SH-SY5Y (cell line): ENCODE results near the gene FAM177A1.

Source experiments
- GATA2 ChIP-seq: IDR thresholded peaks from 2 replicates; pipeline ENCODE4 v1.6.1; 2011; ENCODE audit warnings: mild to moderate bottlenecking, low read depth, low read length
- GATA3 ChIP-seq: IDR thresholded peaks from 2 replicates; pipeline ENCODE4 v1.6.1; 2011; ENCODE audit warnings: low read depth, mild to moderate bottlenecking, low read length, moderate library complexity

The FAM177A1 gene

DNA sequence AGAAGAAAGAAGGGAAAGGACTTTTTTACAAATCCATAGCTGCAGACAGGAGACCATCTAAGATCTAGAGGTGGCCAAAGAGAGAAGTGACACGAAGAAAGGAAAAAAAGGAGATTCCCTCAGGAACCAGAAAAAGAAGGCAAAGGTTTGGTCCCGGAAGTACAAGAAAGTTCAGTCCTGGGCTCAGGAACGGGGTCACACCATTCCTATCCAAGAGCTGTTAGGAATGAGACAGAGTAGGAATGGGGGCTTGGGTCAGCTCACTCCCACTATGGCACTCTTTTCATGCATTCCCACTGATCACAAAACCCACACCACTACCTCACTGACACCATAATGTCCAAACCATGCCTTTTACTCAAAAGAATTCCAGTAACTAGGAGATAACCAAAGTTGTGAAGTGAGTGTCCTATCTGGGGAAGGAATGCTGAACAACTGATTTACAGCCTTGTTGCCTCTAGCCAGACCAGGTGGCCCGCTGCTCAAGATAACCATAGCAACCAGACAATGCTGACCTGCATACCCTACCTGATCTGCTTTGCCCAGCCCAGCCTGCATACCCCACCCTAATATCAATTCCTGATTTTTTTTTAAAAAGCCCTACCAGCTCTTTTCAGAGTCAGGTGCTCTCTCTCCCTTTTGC lies 67.4 kb downstream of the FAM177A1 start:
- TF ChIP-seq GATA2 (no peak), GATA3 (no peak)

DNA sequence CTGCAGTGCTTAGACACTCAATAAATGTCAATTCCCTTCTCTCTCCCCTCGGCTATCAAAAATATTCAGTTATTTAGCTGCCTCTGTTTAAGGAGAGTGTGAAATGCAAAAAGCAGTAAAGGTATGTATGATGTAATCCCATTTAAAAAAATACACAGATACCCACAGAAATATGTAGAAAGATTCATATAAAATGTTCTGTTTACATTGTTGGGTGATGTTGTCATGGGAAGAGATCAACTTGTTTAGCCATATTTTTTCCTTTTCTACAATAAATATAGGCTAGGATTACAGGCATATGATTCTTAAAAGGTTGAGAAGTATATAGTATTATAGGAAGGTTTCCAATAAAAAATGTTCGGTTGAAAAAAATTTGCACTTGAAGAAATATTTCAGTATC lies 68.0 kb downstream of the FAM177A1 start:
- no peak for TF ChIP-seq GATA2
- TF ChIP-seq GATA3: no peak

DNA sequence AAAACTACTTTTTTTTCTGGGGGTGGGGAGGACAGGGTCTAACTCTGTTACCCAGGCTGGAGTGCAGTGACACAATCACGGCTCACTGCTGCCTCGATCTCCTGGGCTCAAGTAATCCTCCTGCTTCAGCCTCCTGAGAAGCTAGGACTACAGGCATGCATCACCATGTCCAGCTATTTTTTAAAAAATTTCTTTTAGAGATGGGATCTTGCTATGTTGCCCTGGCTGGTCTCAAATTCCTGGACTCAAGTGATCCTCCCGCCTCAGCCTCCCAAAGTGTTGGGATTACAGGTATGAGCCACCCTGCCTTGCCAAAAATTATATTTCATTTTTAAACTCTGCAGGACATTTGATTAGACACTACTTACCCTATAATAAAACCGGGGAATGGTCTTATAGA lies 70.2 kb downstream of the FAM177A1 start:
- TF ChIP-seq GATA3: no peak
- no peak for TF ChIP-seq GATA2

GRCh38 chr14:35117112-35117511 lies 71.0 kb downstream of the FAM177A1 start:
- TF ChIP-seq GATA3 (no peak), GATA2 (no peak)

DNA sequence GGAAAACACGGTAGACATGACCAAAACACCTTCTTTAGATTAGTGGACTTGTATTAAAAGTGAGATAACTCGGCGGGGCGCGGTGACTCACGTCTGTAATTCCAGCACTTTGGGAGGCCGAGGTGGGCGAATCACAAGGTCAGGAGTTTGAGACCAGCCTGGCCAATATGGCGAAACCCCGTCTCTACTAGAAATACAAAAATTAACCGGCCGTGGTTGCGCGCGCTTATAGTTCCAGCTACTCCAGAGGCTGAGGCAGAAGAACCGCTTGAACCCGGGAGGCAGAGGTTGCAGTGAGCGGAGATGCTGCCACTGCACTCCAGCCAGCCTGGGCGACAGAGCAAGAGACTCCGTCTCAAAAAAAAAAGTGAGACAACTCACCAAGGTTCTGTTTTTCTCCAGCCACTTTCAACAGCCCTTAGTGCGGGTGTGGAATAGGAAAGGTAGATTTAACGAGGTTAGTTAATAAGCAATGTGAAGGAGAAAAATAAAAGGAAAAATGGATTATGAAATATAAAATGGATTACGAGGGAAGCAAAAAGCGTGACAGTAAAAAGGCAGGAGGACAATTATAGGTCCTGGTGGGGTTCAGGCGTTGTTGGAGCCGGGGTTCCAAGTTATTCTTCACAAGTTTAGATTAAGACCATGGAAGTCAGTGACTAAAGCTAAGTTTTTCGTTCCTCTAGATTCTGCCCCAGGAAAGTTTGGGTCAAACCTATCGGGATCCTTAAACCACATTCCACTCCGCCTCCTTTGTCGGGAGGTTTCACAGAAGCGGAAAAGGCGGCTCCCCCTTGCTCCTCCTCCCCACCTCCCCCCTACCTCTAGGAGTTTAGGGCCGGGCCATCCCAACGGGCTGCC lies 75.2 kb downstream of the FAM177A1 start:
- TF ChIP-seq GATA2: no peak
- no peak for TF ChIP-seq GATA3

DNA sequence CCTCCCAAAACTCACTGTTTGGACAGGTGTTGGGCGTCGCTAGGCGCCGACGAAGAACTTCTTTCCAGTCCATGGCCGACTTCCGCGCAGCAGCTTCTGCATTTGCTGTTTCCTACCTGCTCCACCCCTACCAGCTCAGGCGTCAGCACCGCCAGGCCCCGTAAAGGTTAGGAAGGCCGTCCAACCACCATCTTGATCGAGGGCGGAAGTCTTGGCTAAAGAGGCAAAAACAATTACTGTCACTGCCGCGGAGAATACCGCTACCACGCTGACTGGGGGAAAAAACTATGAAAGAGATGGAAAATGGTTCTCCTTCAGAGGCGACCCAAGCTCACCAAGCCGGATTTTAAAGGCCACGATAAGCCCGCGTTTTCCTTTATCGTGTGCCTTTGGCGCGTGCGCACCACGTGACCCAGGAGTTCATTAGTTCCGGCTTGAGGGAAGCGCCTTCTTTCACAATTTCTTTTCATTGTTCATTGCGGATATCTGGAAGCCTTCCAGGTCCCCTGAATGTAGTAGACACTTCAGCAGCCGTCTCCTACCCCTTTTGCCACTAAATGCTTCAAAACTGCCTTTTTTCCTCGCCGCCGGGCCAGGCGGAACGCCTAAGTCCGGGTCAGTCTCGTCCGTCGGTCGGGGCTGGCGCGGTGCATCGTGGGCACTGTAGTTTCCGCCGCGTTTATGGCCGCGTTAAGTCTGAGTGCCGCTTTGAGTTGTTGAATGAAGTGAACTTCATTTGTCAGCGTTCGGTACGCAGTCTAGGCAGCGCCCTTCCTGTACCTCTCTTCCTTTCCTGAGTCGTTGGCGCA lies 76.0 kb downstream of the FAM177A1 start, which contains the start of the genes PPP2R3C and PRORP:
Gene PPP2R3C, minus strand, starts transcription at position 104 of the 809 bp plus-strand sequence. Its CDS starts 31 bp downstream, at position 73.
Gene PRORP, plus strand, starts transcription at position 666 of the 809 bp plus-strand sequence. CDS start 694 bp downstream, outside the sequence.
- TF ChIP-seq GATA2 (peak; percentile 49), GATA3 (no peak)

- TF ChIP-seq GATA3 (no peak), GATA2 (peak; percentile 21; the same call in 1 of the 2 replicates)
Observed at GRCh38 chr14:35122696-35123387, 76.8 kb downstream of the FAM177A1 start.

DNA sequence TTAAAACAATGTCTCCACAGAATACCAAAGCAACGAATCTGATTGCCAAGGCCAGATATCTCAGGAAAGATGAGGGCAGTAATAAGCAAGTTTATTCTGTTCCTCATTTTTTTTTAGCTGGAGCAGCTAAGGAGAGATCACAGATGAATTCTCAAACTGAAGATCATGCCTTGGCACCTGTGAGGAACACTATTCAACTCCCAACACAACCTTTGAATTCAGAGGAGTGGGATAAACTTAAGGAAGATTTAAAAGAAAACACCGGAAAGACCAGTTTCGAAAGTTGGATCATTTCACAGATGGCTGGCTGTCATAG lies 77.3 kb downstream of the FAM177A1 start:
- TF ChIP-seq GATA2 (no peak), GATA3 (no peak)

GRCh38 chr14:35124127-35124526 lies 78.1 kb downstream of the FAM177A1 start:
- TF ChIP-seq GATA3 (no peak), GATA2 (no peak)
